Ishikawa (cell line): ENCODE measurements around the gene NPAS1.

Experiments used
- CEBPB ChIP-seq: IDR thresholded peaks from 2 replicates; pipeline ENCODE4 v1.6.1; 2012
- EGR1 ChIP-seq: IDR thresholded peaks from 2 replicates; pipeline ENCODE4 v1.6.1; 2012
- EP300 ChIP-seq: IDR thresholded peaks from 2 replicates; pipeline ENCODE4 v1.6.1; 2012; ENCODE audit warnings: borderline replicate concordance
- TAF1 ChIP-seq: IDR thresholded peaks from 2 replicates; pipeline ENCODE4 v1.6.1; 2012; ENCODE audit warnings: low read depth, mild to moderate bottlenecking
- YY1 ChIP-seq: IDR thresholded peaks from 2 replicates; pipeline ENCODE4 v1.6.1; 2012; ENCODE audit warnings: low read depth
- TF ChIP-seq, protein P1 (sequence below): IDR thresholded peaks from 2 replicates; pipeline ENCODE4 v1.6.1; 2012; ENCODE audit warnings: low read depth, mild to moderate bottlenecking
- TF ChIP-seq, protein P2 (sequence below): IDR thresholded peaks from 2 replicates; pipeline ENCODE4 v1.6.1; 2012

DNA sequence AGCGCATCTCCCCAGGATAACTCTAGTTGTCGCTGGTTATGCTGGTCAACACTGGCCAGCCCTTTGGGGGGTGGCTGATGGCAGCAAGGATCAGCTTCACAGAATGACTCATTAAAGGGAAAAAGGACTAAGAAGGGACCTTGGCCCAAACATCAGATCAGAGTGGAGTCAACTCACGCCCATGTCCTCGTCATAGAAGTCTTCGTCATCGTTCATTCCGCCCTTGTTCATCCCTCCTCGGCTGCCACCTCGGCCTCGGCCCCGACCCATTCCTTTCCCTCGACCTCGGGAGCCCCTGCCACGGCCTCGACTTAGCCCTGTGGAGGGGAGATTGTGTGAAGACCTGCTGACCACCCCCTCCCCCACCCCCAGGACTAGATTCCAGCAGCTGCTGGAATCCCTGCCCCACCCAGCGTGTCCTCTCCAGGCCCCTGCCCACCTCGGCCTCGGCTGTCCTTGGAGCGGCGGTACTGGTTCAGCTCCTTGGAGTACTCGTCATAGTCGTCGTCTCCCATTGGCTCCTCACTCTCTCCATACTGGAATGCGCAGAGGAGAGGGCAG, 65.3 kb downstream of the NPAS1 start:
- no peak for TF ChIP-seq YY1
- TF ChIP-seq, protein P1, sequence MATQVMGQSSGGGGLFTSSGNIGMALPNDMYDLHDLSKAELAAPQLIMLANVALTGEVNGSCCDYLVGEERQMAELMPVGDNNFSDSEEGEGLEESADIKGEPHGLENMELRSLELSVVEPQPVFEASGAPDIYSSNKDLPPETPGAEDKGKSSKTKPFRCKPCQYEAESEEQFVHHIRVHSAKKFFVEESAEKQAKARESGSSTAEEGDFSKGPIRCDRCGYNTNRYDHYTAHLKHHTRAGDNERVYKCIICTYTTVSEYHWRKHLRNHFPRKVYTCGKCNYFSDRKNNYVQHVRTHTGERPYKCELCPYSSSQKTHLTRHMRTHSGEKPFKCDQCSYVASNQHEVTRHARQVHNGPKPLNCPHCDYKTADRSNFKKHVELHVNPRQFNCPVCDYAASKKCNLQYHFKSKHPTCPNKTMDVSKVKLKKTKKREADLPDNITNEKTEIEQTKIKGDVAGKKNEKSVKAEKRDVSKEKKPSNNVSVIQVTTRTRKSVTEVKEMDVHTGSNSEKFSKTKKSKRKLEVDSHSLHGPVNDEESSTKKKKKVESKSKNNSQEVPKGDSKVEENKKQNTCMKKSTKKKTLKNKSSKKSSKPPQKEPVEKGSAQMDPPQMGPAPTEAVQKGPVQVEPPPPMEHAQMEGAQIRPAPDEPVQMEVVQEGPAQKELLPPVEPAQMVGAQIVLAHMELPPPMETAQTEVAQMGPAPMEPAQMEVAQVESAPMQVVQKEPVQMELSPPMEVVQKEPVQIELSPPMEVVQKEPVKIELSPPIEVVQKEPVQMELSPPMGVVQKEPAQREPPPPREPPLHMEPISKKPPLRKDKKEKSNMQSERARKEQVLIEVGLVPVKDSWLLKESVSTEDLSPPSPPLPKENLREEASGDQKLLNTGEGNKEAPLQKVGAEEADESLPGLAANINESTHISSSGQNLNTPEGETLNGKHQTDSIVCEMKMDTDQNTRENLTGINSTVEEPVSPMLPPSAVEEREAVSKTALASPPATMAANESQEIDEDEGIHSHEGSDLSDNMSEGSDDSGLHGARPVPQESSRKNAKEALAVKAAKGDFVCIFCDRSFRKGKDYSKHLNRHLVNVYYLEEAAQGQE, result no peak
- TF ChIP-seq EGR1, result no peak
- TF ChIP-seq TAF1, result no peak
- TF ChIP-seq, protein P2, sequence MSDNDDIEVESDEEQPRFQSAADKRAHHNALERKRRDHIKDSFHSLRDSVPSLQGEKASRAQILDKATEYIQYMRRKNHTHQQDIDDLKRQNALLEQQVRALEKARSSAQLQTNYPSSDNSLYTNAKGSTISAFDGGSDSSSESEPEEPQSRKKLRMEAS, result no peak
- TF ChIP-seq EP300, result no peak
- TF ChIP-seq CEBPB, result no peak
